NCI-H2171 treated with DMSO at 0.1 percent for 48 hours (cell line): ENCODE measurements around the gene GTF3A.
"Not testable (repeated sequence)": the region's sequence is repeated elsewhere in the genome, so short reads cannot be mapped to it uniquely, and the experiment has no call there.

ENCODE experiments used
- DNase-seq: peaks from one replicate; lab custom pipeline; 2025; lab: John Stamatoyannopoulos, UW

Gene GTF3A

GRCh38 chr13:27424246-27425157, at the start of gene GTF3A:
TSS of gene GTF3A (plus strand) at chr13:27424619.
- DNase-seq = peak; percentile 68

GRCh38 chr13:27374650-27375049, 49.8 kb upstream of the GTF3A start:
- DNase-seq = peak; percentile 34

- DNase-seq = peak; percentile 15
Measured at GRCh38 chr13:27375686-27376326, 48.6 kb upstream of the GTF3A start.

GRCh38 chr13:27379126-27379525, 45.3 kb upstream of the GTF3A start:
- DNase-seq = no peak

- DNase-seq = no peak
Measured at GRCh38 chr13:27379694-27380641, 44.5 kb upstream of the GTF3A start.

- DNase-seq = no peak
Measured at GRCh38 chr13:27381601-27382000, 42.8 kb upstream of the GTF3A start.

- DNase-seq = no peak
Measured at GRCh38 chr13:27383104-27383921, 41.1 kb upstream of the GTF3A start.

- DNase-seq = no peak
Measured at GRCh38 chr13:27384285-27384684, 40.1 kb upstream of the GTF3A start.

- DNase-seq = no peak
Measured at GRCh38 chr13:27388241-27388640, 36.2 kb upstream of the GTF3A start.

GRCh38 chr13:27389891-27390290, 34.5 kb upstream of the GTF3A start:
- no peak for DNase-seq

GRCh38 chr13:27391471-27391870, 32.9 kb upstream of the GTF3A start:
- no peak for DNase-seq

- DNase-seq = no peak
Measured at GRCh38 chr13:27393101-27393500, 31.3 kb upstream of the GTF3A start.

- no peak for DNase-seq
Measured at GRCh38 chr13:27395007-27395510, 29.4 kb upstream of the GTF3A start.

GRCh38 chr13:27396252-27396846, 28.1 kb upstream of the GTF3A start:
- DNase-seq = no peak

- DNase-seq = no peak
Measured at GRCh38 chr13:27398360-27398759, 26.1 kb upstream of the GTF3A start.

GRCh38 chr13:27400405-27400804, 24.0 kb upstream of the GTF3A start:
- DNase-seq = not testable (repeated sequence)

GRCh38 chr13:27401210-27401609, 23.2 kb upstream of the GTF3A start:
- DNase-seq = no peak

- no peak for DNase-seq
Measured at GRCh38 chr13:27403203-27403678, 21.2 kb upstream of the GTF3A start.

GRCh38 chr13:27403727-27404385, 20.6 kb upstream of the GTF3A start:
- no peak for DNase-seq

GRCh38 chr13:27404680-27405079, 19.7 kb upstream of the GTF3A start:
- DNase-seq = no peak
